ENCODE measurements around the gene CEMIP. TPM values are rescaled to one million over a fixed set of nuclear protein-coding genes. Genes with fewer than 3 reads are reported as not detected.

CEMIP gene
- total and polyA plus RNA-seq, 2 of the 13 experiments (the other 11 are each of a cell fraction or from before 2014, with no cell fraction given) = 4.3 to 28.5 TPM

DNA sequence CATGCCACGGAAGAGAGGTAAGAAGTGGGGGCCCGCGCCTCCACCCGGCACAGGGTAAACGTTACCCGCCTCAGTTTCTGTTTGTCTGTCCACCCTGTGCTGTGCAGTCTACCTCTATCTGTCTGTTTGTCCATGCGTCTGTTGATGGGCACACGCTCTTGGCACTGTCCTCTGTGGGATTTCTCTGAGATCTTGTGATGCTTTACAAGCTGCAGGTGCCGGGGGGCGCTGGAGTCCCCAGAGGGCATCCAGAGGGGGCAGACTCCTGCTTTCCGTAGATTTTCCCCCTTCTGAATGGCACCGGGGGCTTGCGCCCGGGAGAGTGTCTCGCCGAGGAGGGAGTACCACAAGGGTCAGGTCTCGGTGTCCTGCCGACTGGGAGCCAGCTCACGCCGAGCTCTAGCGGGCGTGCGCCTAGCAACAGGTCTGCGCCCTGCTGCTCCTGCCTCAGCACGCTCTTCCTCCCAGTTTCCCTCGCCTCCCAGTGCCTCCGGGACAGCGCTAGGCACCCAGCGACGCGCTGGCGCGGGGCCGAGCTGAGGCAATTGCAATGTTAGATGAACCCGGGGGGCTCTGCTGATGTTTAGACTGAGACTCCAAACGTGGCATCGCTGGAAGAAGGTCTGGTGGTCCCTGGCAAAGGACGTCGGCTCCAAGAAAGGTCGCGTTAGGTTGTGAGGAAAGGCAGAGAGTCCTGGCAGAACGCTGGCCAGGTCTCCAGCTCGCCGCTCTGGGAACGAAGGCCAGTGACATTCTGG is 667 bp downstream of the CEMIP start (continued):
- TF ChIP-seq, protein P1, sequence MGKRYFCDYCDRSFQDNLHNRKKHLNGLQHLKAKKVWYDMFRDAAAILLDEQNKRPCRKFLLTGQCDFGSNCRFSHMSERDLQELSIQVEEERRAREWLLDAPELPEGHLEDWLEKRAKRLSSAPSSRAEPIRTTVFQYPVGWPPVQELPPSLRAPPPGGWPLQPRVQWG (CRISPR knock-in tag; IDR thresholded peaks at IDR 0.05; ENCODE audit: borderline replicate concordance, low read depth) = no peak
- 0 out of 2 replicates have a peak, but pooled peaks have one; percentile 12 for TF ChIP-seq ZNF567 (CRISPR knock-in tag; IDR thresholded peaks at IDR 0.05; ENCODE audit: borderline replicate concordance)
- 0 out of 2 replicates have a peak, but pooled peaks have one; percentile 31 for TF ChIP-seq SMAD1 (CRISPR knock-in tag; IDR thresholded peaks at IDR 0.05; ENCODE audit: borderline replicate concordance, low read depth)
- TF ChIP-seq, protein P2, sequence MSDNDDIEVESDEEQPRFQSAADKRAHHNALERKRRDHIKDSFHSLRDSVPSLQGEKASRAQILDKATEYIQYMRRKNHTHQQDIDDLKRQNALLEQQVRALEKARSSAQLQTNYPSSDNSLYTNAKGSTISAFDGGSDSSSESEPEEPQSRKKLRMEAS (IDR thresholded peaks at IDR 0.05) = peak; percentile 40; the same call in 1 of the 2 replicates
- no peak for TF ChIP-seq ZNF225 (CRISPR knock-in tag; IDR thresholded peaks at IDR 0.05)
- TF ChIP-seq, protein P3, sequence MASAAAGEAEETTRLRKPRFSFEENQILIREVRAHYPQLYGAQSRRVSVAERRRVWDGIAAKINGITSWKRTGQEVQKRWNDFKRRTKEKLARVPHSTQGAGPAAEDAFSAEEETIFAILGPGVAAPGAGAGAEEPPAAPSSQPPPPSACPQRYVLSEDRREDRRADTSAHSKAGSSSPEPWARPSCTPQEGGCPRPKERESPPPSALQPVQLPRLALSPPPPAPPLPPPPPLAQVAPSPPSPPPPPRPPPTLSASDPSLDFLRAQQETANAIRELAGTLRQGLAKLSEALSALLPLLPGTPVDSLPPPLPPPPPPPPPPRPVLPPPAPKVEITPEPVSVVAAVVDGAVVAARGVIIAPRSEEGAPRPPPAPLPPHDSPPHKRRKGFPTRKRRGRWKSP (CRISPR knock-in tag; IDR thresholded peaks at IDR 0.05) = peak; percentile 74; the same call in 1 of the 2 replicates
- TF ChIP-seq KDM4B (CRISPR knock-in tag; IDR thresholded peaks at IDR 0.05) = 0 out of 2 replicates have a peak, but pooled peaks have one; percentile 33
- no peak for TF ChIP-seq NBN (conservative IDR thresholded peaks at IDR 0.05)
